ENCODE data around the gene STOML3.
A peak's percentile ranks its signal among the peaks of the same experiment; 100 is the strongest.
"Not testable (repeated sequence)": the region's sequence is repeated elsewhere in the genome, so short reads cannot be mapped to it uniquely, and the experiment has no call there.

STOML3 gene, protein sequence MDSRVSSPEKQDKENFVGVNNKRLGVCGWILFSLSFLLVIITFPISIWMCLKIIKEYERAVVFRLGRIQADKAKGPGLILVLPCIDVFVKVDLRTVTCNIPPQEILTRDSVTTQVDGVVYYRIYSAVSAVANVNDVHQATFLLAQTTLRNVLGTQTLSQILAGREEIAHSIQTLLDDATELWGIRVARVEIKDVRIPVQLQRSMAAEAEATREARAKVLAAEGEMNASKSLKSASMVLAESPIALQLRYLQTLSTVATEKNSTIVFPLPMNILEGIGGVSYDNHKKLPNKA

DNA sequence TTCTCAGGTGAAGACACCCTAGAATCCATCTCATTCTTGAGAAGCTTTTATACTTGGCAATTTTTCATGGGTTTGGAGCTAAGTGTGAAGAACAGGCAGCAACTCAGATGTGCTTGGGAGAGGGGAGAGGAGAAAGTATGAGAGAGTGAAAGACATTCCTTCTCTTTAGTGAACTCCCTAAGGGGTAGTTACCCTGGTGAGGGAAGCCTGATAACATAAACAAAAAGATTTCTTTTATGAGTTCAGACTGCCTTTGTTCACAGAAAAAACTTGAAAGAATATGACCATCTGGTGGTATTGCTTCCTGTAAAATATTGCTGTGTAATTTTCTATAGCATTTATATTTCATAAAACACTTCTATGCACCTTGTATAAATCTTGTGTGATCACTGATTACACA lies at the start of gene STOML3:
TSS of gene STOML3 (minus strand) at position 139 of the 400 bp plus-strand sequence. CDS start at position 29, 110 bp downstream.
- no peak for DNase-seq (ENCODE audit: low read depth)

DNA sequence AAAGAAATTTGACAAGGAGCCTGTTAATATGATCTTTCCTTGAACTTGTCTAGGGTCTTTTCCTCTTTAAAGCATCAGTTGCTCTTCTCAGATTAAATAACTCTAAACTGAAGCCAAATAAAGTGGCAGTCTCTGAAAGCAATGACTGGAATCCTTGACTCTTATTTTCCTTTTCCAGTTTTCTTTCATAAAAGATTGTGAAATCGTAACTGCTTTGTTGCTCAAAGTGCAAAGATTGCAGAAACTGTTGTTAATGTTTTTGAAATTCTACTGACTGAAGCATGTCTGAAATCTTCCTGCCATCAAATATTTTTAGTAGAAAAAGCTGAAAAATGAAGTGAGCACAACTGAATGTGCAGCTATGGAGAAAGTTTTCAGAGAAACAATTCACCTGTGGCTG lies 49.6 kb upstream of the STOML3 start:
- DNase-seq (ENCODE audit: low read depth) = no peak

DNA sequence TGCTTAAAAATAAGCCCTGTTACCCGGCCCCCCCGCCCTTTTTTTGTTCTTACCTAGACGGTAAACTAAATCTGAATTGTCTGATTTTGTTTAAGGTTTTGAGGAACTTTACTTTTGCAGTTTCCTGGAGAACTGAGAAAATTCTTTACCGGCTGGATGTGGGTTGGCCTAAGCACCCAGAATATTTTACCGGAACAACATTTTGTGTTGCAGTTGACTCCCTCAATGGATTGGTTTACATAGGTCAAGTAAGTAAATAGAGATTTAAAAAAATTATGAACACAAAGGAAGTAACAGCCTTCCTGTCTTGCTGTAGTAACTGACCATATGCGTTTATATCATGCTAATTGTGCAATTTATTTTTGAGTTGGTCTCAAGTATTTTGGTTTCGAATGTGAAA lies 48.4 kb upstream of the STOML3 start:
- no peak for DNase-seq (ENCODE audit: low read depth)

DNA sequence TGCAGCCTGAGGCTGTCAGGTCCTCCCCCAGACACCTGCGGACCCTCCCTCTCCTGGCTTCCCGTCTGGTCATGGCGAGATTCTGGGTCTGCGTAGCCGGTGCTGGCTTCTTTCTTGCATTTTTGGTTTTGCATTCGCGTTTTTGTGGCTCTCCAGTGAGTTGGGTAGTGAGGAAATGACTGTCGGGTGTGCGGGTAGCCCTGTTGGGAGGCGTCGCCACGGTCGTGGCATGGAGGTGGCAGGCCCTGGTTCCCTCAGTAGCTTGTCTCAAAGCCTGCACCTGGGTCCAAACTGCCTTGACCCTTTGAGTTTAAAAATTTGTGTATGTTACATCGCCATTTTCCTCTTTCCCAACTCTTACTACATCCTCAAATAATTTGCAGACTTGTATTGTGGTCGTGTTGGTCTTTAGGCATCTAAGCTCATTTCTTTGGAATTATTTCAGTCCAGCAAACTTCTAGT lies 48.0 kb upstream of the STOML3 start:
- peak; percentile 24 for DNase-seq (ENCODE audit: low read depth)

DNA sequence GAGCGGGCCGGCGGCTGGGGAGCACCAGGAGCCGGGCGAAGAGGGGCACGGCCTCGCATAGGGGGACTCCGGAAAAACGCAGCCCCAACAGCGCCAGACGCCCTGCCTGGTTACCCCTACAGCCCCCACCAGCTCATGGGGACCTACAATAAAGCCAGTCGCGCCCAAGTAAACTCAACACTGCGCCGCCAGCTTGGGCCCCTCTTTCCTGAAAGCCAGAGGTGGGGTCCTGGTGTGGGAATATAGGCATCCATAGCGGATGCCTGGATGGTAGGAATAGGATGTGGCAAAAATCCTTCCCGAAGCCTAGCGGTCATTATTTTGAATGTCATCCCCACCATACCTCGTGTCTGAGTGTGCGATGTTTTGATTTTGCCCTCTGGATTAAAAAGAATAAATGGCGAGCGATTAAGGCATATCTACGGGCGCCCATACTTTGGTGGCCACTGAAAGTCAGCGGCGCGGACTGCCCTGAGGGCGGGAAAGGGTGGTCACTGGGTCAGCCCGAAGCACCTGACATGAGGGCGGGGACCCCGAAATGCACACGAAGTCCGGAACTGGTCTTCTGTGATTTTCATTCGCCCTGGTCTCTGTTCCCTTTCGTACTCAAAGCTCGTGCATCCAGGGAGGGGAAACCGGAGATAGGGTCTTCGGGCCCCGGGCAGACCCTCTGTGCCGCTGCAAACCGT lies 47.4 kb upstream of the STOML3 start, which contains the start of the genes NHLRC3 and PROSER1:
TSS of gene NHLRC3 (plus strand) at position 577 of the 689 bp plus-strand sequence. CDS start 184 bp downstream, outside the sequence.
TSS of gene PROSER1 (minus strand) at position 210 of the 689 bp plus-strand sequence. CDS start 847 bp downstream, outside the sequence.
- peak; percentile 57 for DNase-seq (ENCODE audit: low read depth)

DNA sequence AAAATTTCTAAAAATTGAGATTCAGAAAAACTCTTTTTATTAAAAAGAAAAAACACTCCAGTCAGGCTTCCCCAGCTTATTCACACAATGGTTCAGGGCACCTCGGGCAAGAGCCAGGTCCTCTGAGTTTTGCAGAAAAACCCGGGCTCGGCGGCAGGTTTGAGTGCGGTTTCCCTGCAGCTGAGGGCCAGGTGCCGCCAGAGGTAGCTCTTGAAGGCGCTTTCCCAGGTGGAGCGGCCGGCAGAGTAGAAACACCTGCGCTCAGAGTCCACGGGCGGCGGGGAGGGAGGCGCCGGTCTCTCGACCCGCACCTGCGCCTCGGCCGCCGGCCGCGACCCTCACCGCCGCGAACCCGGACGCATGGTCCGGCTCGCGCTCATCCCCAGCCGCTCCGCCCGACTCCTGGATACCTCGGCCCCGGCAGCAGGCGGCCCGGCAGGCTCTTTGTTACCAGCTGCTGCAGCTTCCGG lies 46.8 kb upstream of the STOML3 start:
- DNase-seq (ENCODE audit: low read depth) = no peak

DNA sequence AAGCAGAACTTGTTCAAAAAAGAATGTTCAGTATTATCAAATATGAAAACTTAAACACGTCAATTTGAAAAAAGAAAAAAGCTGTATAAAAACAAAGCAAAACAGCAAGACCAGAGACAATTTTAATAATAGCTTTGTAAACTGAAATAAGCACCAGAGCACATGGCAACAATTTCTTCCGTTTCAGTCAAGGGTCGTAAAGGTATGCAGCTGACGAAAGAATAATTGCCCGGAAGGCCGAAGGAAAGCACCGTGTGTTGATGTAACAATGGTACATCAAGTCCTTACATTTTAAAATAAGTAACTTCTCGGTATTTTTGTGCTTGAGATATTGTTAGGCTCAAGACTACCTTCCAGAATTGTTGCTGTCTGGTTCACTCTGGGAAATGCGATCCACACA lies 45.6 kb upstream of the STOML3 start:
- no peak for DNase-seq (ENCODE audit: low read depth)

DNA sequence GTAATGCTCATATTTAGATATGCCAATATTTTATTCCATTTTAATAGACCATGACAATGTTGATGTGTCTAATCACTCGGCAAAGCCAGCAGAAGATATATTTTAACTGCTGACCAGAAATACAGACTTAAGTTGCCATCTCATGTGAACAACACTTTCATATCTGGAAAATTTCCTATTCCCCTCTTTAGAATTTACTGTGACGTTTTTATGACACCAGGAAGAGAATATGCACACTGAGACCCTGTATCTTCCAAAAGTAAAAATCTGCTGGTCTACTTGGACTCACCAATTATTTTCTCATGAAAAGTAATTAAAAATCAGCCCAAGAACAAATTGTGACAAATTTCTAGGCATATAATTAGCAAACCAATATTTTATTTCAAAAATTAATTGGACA lies 45.2 kb upstream of the STOML3 start:
- DNase-seq (ENCODE audit: low read depth) = no peak

DNA sequence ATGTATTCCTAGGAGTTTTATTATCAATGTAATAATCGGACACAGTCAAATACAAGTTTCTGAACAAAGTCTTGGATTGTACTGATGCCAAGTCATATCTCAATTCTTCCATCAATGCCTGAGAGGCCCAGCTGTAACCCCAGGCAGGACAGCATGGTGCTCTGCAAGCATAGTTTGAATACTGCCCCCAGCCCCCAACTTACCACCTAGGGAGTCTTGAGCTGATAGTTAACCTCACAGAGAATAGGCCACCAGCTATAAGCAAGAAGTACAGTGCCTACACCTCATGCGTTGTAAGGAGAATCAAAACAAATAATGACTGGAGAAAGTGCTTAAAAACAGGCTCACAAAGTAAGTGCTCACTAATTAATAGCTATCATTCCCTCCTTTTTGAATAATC lies 44.6 kb upstream of the STOML3 start:
- no peak for DNase-seq (ENCODE audit: low read depth)

DNA sequence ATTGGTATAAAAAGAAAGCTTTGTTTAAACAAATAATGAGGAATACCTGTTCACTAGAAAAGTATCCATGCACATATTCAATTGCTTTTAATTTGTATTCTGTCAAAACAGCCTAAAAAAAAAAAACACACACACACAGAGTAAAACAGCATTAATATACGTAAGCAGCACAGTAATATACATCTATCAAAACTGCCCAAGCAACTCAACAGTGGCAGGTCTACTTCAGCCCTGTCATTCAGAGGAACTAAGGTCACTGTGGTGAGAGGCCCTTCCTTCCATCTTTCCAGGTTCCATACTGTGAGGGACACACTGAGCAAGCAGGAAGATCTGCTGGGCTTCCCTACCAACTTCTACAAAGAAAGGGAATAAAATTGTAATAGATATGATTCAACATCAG lies 43.5 kb upstream of the STOML3 start:
- DNase-seq (ENCODE audit: low read depth) = no peak

DNA sequence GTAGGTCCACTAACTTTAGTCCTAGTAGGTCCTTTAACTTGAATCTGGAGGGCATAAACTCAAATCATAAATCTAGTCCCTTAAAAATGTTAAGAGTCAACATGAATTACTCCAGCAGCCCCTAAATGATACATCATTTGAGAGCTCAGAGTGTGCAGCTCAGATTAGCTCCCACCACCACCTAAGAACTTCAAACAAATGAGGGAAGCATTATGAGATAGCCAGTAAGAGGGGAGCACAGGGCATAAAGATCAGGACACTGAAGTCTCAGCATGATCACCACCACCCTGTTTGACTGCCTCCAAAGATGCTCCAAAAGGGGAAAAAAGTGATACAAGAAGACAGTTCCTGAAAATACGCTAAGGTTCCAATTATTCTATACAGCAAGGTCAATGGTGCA lies 41.5 kb upstream of the STOML3 start:
- no peak for DNase-seq (ENCODE audit: low read depth)

DNA sequence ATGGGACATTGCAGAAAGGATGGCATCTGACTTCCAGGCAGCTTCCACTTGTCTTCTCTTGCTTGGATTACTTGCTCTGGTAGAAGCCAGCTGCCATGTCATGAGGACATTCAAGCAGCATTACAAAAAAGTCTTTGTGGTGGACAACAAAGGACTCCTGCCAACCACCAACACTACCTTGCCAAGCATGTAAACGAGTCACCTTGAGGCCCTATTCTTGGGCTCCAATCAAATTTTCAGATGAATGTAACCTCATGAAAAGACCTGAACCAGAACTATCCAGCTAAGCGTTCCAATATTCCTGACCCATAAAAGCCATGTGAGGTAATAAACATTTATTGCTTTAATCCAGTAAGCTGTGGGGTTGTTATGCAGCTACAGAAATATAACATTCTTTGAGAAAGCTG lies 34.8 kb upstream of the STOML3 start:
- DNase-seq (ENCODE audit: low read depth) = no peak

DNA sequence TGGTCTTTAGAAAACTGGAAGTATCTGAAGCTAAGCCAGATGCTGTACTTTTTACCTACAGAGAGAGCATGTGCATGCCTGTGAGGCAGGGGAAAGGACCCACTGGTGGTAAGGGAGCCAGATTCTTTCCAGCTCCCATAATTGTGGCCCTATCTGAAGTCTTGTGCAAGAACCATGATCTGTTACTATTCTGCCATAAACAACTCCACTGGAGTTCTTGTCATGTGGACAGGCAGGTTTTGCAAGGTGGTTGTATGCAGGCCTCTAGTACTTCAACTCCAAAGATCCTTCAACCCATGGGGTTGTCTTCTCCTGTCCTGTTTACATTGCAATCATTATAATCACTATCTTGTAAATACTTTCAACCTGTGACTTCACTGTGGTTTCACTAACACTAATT lies 33.1 kb upstream of the STOML3 start:
- DNase-seq (ENCODE audit: low read depth) = no peak

DNA sequence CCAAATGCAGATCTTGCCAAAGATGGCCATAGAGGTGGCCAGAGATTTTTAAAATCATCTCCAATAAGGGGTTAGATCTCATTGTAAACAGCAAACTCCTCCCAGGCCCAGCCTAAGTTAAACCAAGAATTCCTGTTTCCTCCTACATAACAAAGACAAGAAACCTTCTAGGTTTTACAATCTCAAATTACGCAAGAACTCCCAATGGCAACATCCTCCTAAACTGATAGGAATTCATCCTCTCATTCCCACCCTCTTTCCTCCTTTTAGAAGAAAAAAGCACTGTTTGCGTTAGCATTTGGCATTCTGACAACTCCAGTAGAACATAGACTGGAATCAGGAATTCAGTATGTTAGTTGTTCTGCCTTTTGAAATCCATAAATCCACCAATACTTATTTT lies 32.7 kb upstream of the STOML3 start:
- DNase-seq (ENCODE audit: low read depth) = no peak

DNA sequence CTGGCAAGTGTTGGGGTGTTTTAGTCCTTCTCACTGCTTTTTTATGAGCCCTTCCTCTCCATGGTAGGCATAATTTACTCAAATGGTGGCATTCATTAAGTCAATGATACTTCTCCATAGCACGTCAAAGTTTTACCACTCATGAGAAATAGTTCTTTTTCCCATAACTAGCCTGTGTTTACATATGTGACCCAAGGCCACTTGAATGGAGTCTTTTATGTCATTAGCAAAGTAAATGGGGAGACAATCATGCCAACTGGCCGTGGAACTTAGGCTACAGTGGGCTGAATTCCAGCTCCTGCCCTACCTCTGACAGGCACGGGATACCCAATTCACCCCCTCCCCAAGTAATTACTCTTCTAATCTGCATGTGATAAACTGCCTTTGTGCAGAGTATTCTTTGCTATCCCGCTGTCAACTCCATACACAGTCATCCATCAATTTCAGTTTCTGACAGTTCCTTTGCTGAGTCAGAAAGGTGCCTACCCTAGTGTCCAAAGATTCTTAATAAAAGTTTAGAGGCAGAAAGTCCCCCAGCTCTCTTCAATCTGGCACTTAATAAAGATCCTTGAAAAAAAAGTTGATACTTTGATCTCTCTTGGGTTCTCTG lies 30.3 kb upstream of the STOML3 start:
- DNase-seq (ENCODE audit: low read depth) = no peak

DNA sequence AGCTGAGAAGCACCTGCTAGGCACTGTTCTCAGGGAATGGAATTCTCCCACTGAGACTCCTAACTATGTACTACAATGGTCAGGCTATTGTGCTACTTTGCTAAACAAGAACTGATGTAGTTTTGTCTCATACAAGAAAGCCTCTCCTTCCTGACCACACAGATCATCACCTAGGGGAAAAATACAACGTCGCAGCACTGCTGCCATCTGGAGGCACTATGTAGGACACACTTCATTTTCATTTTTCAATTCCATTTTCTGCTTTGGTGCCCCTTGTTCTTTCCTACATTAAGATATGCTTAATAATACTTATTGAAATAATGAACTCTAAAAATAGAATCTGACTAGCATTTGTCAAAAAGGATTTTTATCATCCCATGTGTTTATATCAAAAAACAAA lies 26.2 kb upstream of the STOML3 start:
- DNase-seq (ENCODE audit: low read depth) = no peak

DNA sequence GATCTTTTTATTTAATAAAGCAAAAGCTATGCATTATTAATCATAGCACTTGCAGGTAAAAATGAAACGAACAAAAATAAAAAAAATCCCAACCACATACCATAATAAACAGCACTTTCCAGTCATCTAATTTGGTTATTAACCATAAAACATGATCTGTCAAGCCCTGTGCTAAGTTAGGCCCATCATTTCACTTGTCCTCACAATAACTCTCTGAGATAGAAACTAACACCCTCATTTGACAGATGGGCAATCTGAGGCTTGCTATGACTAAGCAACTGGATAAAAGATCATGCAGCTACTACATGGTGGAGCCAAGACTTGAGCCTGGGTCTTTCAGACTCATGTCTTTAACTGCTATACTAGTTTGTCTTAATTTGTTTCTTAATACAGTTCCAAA lies 25.5 kb upstream of the STOML3 start:
- DNase-seq (ENCODE audit: low read depth) = no peak

DNA sequence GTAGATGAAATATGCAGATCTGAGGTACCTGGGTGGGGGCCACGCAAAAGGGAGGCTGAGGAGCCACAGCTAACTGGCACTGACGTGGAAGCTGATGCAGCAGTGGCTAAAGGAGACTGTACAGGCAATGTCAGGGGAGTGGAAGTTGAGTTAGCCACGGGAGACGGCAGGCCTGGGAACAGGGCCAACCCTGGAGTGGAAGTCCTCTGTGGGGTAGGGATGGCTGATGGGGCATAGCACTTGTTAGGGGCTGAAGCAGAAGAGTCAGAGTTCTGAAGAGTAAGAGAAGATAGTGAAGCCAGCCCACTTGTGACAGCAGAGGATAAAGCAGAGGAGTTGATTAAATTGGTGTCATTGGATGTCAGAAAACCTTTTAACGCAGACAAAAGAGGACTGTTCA lies 22.8 kb upstream of the STOML3 start:
- no peak for DNase-seq (ENCODE audit: low read depth)

DNA sequence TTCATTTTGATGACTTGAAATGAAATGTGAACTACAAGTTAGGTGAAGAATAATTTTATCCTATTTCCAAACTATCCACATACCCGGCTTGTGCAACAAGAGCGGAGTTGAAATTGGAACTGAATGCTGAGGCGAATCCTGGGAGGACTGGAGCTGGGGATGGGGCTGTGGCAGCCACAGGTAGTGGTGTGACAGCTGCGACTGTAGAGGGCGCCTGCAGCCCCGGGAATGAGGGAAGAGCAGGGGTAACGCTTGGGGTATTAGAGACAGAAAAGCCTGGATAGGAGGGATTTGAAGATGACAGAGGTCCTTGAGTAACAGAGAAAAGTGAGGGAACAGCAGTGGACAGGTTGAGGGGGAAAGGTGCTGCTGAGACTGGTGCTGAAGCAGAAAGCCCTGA lies 22.0 kb upstream of the STOML3 start:
- DNase-seq (ENCODE audit: low read depth) = no peak

DNA sequence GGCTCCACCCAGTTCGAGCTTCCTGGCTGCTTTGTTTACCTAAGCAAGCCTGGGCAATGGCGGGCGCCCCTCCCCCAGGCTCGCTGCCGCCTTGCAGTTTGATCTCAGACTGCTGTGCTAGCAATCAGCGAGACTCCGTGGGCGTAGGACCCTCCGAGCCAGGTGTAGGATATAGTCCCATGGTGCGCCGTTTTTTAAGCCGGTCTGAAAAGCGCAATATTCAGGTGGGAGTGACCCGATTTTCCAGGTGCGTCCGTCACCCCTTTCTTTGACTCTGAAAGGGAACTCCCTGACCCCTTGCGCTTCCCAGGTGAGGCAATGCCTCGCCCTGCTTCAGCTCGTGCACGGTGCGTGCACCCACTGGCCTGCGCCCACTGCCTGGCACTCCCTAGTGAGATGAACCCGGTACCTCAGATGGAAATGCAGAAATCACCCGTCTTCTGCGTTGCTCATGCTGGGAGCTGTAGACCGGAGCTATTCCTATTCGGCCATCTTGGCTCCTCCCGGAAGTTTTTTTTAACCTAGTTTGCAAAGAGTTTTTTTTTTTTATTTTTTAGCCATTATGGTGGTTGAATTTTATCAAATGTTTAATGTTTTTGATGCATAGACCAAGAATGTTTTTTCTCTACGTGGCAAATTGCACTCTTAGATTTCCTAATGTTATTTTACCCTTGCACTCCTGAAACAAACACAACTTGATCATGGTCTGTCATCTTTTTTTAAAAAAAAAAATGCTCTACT lies 15.9 kb upstream of the STOML3 start:
- DNase-seq (ENCODE audit: low read depth) = not testable (repeated sequence)

DNA sequence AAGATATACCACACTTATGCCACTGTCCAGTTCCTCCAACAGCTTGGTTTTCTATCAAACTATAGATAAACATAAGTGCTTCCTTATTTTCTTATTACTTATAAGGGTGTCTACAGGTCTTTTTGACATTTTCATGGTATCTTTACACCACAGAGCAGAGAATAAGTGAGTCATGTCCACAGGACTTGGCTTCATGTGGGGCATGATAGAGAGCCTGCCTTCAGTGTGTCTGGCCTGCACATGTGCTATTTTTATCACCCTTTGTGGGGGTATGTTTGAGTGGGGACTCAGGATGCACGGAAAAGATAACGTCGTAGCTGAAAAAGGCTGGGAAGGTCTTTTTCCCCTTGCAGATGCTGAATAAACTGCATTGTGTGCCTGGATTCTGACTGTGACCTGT lies 8.1 kb upstream of the STOML3 start:
- no peak for DNase-seq (ENCODE audit: low read depth)

DNA sequence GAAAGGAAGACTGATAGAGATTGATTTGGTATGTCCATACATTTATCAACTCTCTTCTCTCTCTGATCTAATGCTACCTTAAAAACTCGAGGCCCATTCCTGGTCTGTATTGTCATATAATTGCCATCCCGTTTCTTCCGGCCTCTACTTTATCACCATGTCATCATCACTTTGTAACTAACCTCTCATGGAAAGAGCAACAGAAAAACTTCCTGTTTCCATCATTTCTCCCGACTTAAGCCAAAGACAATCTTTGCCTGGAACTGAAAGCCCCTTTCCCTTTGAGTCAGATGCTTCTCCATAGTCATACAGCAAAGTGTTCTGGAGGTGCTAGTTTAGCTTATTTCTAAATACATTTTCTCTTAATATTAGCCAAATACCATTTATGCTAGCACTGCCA lies 2.8 kb upstream of the STOML3 start:
- DNase-seq (ENCODE audit: low read depth) = no peak

Measured in activated T-helper 1 cell treated with Interleukin-2 at 50 U/mL for 16 hours (primary cell).